HCT116 (cell line): ENCODE data around the gene ERMARD. TPM values are rescaled to one million over a fixed set of nuclear protein-coding genes. Genes with fewer than 3 reads are reported as not detected.
A peak's percentile ranks its signal among the peaks of the same experiment; 100 is the strongest.

Experiments used
- ATAC-seq: fragments of 200-7000 bp; cut with Tn5 transposase; 2 replicates; pipeline ENCODE4 v1.9.1; 2020; ENCODE audit warnings: mild to moderate bottlenecking, moderate library complexity
- BruUV-seq: library from RNA; stranded (reverse); fragments of 400-500 nt; replicated peaks from 2 replicates; lab custom pipeline; 2021; lab: Mats Ljungman, UMichigan
- CTCF ChIA-PET: fragments of 300-600 bp; sonication (Branson Sonifier 250); formaldehyde crosslinking; loops from one replicate; lab custom pipeline; 2021; ENCODE audit warnings: antibody characterized with exemption; lab: Charles Lee
- POLR2A ChIA-PET: fragments of 300-600, 350-600 bp; sonication (Branson Sonifier 250); formaldehyde crosslinking; loops from one replicate; lab custom pipeline; 2021; ENCODE audit warnings: antibody characterized with exemption; lab: Charles Lee
- RAD21 ChIA-PET, 2 experiments: fragments of 300-600 bp; sonication (Branson Sonifier 250); formaldehyde crosslinking; loops; one replicate each; lab custom pipeline; 2023; ENCODE audit warnings: low total read pairs in 2 of 2; ENCODE audit not compliant: uncharacterized antibody in 2 of 2, unreplicated experiment in 2 of 2, low non-redundant PET in 1 of 2; lab: Charles Lee
- DNase-seq: peaks from one replicate; pipeline ENCODE4 v3.0.0-alpha.2; 2010; ENCODE audit warnings: low read depth, low spot score
- H2AFZ ChIP-seq: fragments of 200-600 bp; shearing (Covaris generic), sonication (generic); 2 replicates; pipeline ENCODE4 v1.6.1; 2017; ENCODE audit warnings: low read depth, mixed run types, mixed read lengths, antibody characterized with exemption, low read length; ENCODE audit not compliant: poor library complexity, severe bottlenecking
- H3K27ac ChIP-seq: 2 replicates; pipeline ENCODE4 v1.5.1; 2012; ENCODE audit warnings: low read depth, low read length
- H3K27me3 ChIP-seq: fragments of 200-600 bp; sonication (generic); 2 replicates; pipeline ENCODE4 v1.6.1; 2016; ENCODE audit warnings: mixed run types, low read length, mixed read lengths; ENCODE audit not compliant: insufficient read depth
- H3K36me3 ChIP-seq, 2 experiments: fragments of 200-500 bp in 1 of 2; fragments of 200-600 bp in 1 of 2; sonication (Bioruptor generic) in 1 of 2; sonication (generic) in 1 of 2; 2 replicates each; pipeline versions ENCODE4 v1.5.1 to v1.6.1; 2014 to 2016; ENCODE audit warnings: low read length in 2 of 2, inconsistent platforms in 1 of 2, mixed read lengths in 1 of 2, mixed run types in 1 of 2; ENCODE audit not compliant: insufficient read depth in 2 of 2, control insufficient read depth in 1 of 2
- H3K4me1 ChIP-seq, 2 experiments: fragments of 200-600 bp in 1 of 2; sonication (generic) in 1 of 2; 2 replicates each; pipeline versions ENCODE4 v1.5.1 to v1.6.1; 2012 to 2017; ENCODE audit warnings: low read length in 2 of 2, inconsistent platforms in 1 of 2, mild to moderate bottlenecking in 1 of 2, mixed read lengths in 1 of 2, mixed run types in 1 of 2, moderate library complexity in 1 of 2; ENCODE audit not compliant: insufficient read depth in 2 of 2, control insufficient read depth in 1 of 2
- H3K4me2 ChIP-seq: fragments of 200-600 bp; sonication (generic); 2 replicates; pipeline ENCODE4 v1.6.1; 2017; ENCODE audit warnings: mixed run types, low read length, mixed read lengths
- H3K4me3 ChIP-seq, 2 experiments: fragments of 200-600 bp in 1 of 2; sonication (generic) in 1 of 2; replicated peaks in 1 of 2; 2 replicates each; pipeline ENCODE4 v1.5.1; 2011 to 2016; ENCODE audit warnings: low read length in 2 of 2, control low read depth in 1 of 2, low read depth in 1 of 2, mild to moderate bottlenecking in 1 of 2, mixed read lengths in 1 of 2, mixed run types in 1 of 2
- H3K79me2 ChIP-seq: fragments of 200-600 bp; sonication (generic); 2 replicates; pipeline ENCODE4 v1.6.1; 2017; ENCODE audit warnings: mild to moderate bottlenecking, mixed run types, low read length, moderate library complexity, mixed read lengths; ENCODE audit not compliant: insufficient read depth
- H3K9ac ChIP-seq: fragments of 200-600 bp; sonication (generic); 2 replicates; pipeline ENCODE4 v1.6.1; 2016; ENCODE audit warnings: low read length, mixed read lengths
- H3K9me2 ChIP-seq: fragments of 200-600 bp; sonication (generic), shearing (Covaris generic); 2 replicates; pipeline ENCODE4 v1.6.1; 2017; ENCODE audit warnings: mixed run types, mild to moderate bottlenecking, moderate library complexity; ENCODE audit not compliant: insufficient read depth
- H3K9me3 ChIP-seq, 2 experiments: fragments of 200-500 bp in 1 of 2; fragments of 200-600 bp in 1 of 2; sonication (Bioruptor generic) in 1 of 2; sonication (generic) in 1 of 2; 2 replicates each; pipeline ENCODE4 v1.6.1; 2014 to 2017; ENCODE audit warnings: low read length in 2 of 2, mixed read lengths in 2 of 2, inconsistent platforms in 1 of 2, low read depth in 1 of 2, mild to moderate bottlenecking in 1 of 2, mixed run types in 1 of 2, moderate library complexity in 1 of 2; ENCODE audit not compliant: control insufficient read depth in 1 of 2, insufficient read depth in 1 of 2
- H4K20me1 ChIP-seq: fragments of 200-600 bp; sonication (generic), shearing (Covaris generic); 2 replicates; pipeline ENCODE4 v1.6.1; 2017; ENCODE audit warnings: mixed run types, mild to moderate bottlenecking, moderate library complexity; ENCODE audit not compliant: insufficient read depth
- CBX3 ChIP-seq: IDR thresholded peaks from 2 replicates; pipeline ENCODE4 v1.6.1; 2012; ENCODE audit warnings: low read depth
- EZH2 ChIP-seq: fragments of 200-600 bp; sonication (generic); IDR thresholded peaks from 2 replicates; pipeline ENCODE4 v1.6.1; 2017; ENCODE audit warnings: antibody characterized with exemption, mixed run types
- MAX ChIP-seq: IDR thresholded peaks from 2 replicates; pipeline ENCODE4 v1.6.1; 2012
- POLR2AphosphoS5 ChIP-seq: IDR thresholded peaks from 2 replicates; pipeline ENCODE4 v1.6.1; 2011; ENCODE audit warnings: mild to moderate bottlenecking, low read depth, low read length, moderate library complexity
- RAD21 ChIP-seq: IDR thresholded peaks from 2 replicates; pipeline ENCODE4 v1.6.1; 2012; ENCODE audit warnings: low read depth, mild to moderate bottlenecking
- SRF ChIP-seq: IDR thresholded peaks from 2 replicates; pipeline ENCODE4 v1.6.1; 2012; ENCODE audit warnings: low read depth
- TCF7L2 ChIP-seq: IDR thresholded peaks from 2 replicates; pipeline ENCODE4 v1.7.0; 2011; ENCODE audit warnings: borderline replicate concordance, inconsistent platforms; ENCODE audit not compliant: insufficient read depth, insufficient read length; ENCODE audit errors: extremely low read depth
- YY1 ChIP-seq: IDR thresholded peaks from 2 replicates; pipeline ENCODE4 v1.6.1; 2011; ENCODE audit warnings: low read length, low read depth, moderate library complexity, mild to moderate bottlenecking; ENCODE audit not compliant: insufficient replicate concordance; ENCODE audit errors: extremely low read depth
- ZFX ChIP-seq: fragments of 450-650 bp; IDR thresholded peaks from 2 replicates; pipeline ENCODE4 v1.6.1; 2017
- ZNF274 ChIP-seq: fragments of 200-500 bp; sonication (Bioruptor generic); IDR thresholded peaks from 2 replicates; pipeline ENCODE4 v1.6.1; 2014; ENCODE audit warnings: mild to moderate bottlenecking, low read depth, low read length, inconsistent platforms
- intact Hi-C: fragments of 100-400 bp; cut with micrococcal nuclease; formaldehyde crosslinking; loops from 2 replicates; pipeline ENCODE4 v1.10.0; 2022
- total RNA-seq: library from RNA; stranded (reverse); gene quantifications from one replicate; pipeline ENCODE4 v1.2.1, GENCODE V29; 2021; ENCODE audit not compliant: unreplicated experiment
- TF ChIP-seq, protein P1 (sequence below): IDR thresholded peaks from 2 replicates; pipeline ENCODE4 v1.6.1; 2012; ENCODE audit warnings: low read depth

The ERMARD gene
- total RNA-seq, 1 experiment from 2014 or later: 24.7 TPM

GRCh38 chr6:169723991-169724493 lies 27.4 kb upstream of the ERMARD start:
- 0 out of 2 replicates have a peak, but pooled peaks cover 4% of the 10 kb centered on the region for H4K20me1 ChIP-seq
- ChIA-PET CTCF (no interaction called here), RAD21 (no interaction called here), POLR2A (interaction anchor here (0.6 kb wide), 1 partner anchor 20 kb away, joined by 3 read pairs; no protein-coding TSS in a partner anchor)
- BruUV-seq: no TSS peak
- TF ChIP-seq YY1: peak; percentile 44
- no peak for TF ChIP-seq TCF7L2
- TF ChIP-seq CBX3: no peak
- TF ChIP-seq SRF: no peak
- peak; percentile 30; the same call in 1 of the 2 replicates for TF ChIP-seq POLR2AphosphoS5
- H3K9me2 ChIP-seq: no peaks in the 10 kb centered on the region
- no peaks in the 10 kb centered on the region for H3K36me3 ChIP-seq
- H3K9me3 ChIP-seq: no peaks in the 10 kb centered on the region
- H3K4me1 ChIP-seq: peaks cover 19 to 27% of the 10 kb centered on the region in 2 experiments
- H3K4me3 ChIP-seq: peak overlapping the region; percentile 30 to 51; a peak in 3 of 4 replicates
- H2AFZ ChIP-seq: no peak overlapping the region
- peak overlapping the region; percentile 53; the same call in 1 of the 2 replicates for H3K9ac ChIP-seq
- H3K4me2 ChIP-seq: no peak overlapping the region; the same call in 1 of the 2 replicates
- intact Hi-C loops: loop anchor here (2.0 kb wide), 1 partner anchor 27 kb away; the partner anchor contains the start of genes DYNLT2 and ERMARD
- H3K27me3 ChIP-seq: no peaks in the 10 kb centered on the region
- DNase-seq (no peak), ATAC-seq (peak; percentile 56)
- H3K79me2 ChIP-seq: peaks cover 45% of the 10 kb centered on the region
- H3K27ac ChIP-seq: peak overlapping the region; percentile 77; the same call in 1 of the 2 replicates

DNA sequence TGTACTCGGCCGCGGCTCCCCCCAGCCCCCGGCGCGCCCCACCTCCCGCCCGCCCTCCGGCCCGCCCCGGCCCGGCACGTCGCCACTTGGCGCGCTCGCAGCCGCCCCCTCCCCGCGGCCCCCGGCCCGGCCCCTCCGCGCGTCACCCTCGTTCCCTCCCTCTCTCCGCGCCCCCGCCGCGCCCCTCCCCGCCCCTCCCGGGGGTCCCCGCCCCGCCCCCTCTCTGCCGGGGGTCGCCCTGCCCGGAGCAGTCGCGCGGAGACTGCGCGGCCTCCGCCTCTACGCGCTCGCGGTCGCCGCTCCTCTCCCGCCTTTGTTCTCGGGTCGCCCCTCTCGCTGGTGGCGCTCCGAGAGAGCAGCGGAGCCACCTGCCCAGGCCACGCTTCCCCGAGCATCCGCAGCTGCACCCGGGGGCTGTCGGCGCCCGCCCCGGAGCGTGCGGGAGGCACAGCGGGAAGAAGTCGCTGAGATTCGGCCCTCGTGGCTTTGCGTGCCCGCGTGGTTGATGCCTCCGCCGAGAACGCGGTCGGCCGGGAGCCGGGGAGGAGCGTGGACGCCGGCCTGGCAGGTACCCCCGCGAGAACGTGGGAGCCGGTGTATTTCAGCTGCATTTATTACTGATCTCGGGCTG lies 26.8 kb upstream of the ERMARD start, which contains the start of gene PHF10:
TSS of gene PHF10 (minus strand) at position 7 of the 631 bp plus-strand sequence. CDS start 569 bp downstream, outside the sequence.
- no peaks in the 10 kb centered on the region for H3K36me3 ChIP-seq
- DNase-seq (no peak), ATAC-seq (peak; percentile 64)
- 0 out of 2 replicates have a peak, but pooled peaks cover 4% of the 10 kb centered on the region for H4K20me1 ChIP-seq
- ChIA-PET CTCF (no interaction called here), POLR2A (interaction anchor here (0.7 kb wide), 1 partner anchor 27 kb away, joined by 3 read pairs; the partner anchor contains the start of genes DYNLT2 and ERMARD), RAD21 (no interaction called here)
- peak within 1 kb of the TSS; percentile 76 for H3K9ac ChIP-seq
- no peaks in the 10 kb centered on the region for H3K27me3 ChIP-seq
- H3K9me2 ChIP-seq: no peaks in the 10 kb centered on the region
- H3K4me3 ChIP-seq: peak within 1 kb of the TSS; percentile 70 to 90
- H3K4me2 ChIP-seq: peak within 1 kb of the TSS; percentile 91
- H2AFZ ChIP-seq: peak within 1 kb of the TSS; percentile 30
- intact Hi-C loops: no loop called here
- H3K79me2 ChIP-seq: peaks cover 39% of the 10 kb centered on the region
- BruUV-seq: no TSS peak
- no peaks in the 10 kb centered on the region for H3K9me3 ChIP-seq
- H3K27ac ChIP-seq: peak within 1 kb of the TSS; percentile 85
- H3K4me1 ChIP-seq: peaks cover 19 to 27% of the 10 kb centered on the region in 2 experiments
- TF ChIP-seq EZH2 (no peak), ZFX (peak; percentile 56), RAD21 (no peak), YY1 (no peak), MAX (peak; percentile 61), ZNF274 (no peak)
- TF ChIP-seq, protein P1, sequence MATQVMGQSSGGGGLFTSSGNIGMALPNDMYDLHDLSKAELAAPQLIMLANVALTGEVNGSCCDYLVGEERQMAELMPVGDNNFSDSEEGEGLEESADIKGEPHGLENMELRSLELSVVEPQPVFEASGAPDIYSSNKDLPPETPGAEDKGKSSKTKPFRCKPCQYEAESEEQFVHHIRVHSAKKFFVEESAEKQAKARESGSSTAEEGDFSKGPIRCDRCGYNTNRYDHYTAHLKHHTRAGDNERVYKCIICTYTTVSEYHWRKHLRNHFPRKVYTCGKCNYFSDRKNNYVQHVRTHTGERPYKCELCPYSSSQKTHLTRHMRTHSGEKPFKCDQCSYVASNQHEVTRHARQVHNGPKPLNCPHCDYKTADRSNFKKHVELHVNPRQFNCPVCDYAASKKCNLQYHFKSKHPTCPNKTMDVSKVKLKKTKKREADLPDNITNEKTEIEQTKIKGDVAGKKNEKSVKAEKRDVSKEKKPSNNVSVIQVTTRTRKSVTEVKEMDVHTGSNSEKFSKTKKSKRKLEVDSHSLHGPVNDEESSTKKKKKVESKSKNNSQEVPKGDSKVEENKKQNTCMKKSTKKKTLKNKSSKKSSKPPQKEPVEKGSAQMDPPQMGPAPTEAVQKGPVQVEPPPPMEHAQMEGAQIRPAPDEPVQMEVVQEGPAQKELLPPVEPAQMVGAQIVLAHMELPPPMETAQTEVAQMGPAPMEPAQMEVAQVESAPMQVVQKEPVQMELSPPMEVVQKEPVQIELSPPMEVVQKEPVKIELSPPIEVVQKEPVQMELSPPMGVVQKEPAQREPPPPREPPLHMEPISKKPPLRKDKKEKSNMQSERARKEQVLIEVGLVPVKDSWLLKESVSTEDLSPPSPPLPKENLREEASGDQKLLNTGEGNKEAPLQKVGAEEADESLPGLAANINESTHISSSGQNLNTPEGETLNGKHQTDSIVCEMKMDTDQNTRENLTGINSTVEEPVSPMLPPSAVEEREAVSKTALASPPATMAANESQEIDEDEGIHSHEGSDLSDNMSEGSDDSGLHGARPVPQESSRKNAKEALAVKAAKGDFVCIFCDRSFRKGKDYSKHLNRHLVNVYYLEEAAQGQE: no peak
